ENCODE results near the gene SSTR5. TPM values are rescaled to one million over a fixed set of nuclear protein-coding genes. Genes with fewer than 3 reads are reported as not detected.

SSTR5 gene
- total and polyA plus RNA-seq, 2 donors (not counting 1 experiment from before 2014, with no cell fraction given) = not detected

DNA sequence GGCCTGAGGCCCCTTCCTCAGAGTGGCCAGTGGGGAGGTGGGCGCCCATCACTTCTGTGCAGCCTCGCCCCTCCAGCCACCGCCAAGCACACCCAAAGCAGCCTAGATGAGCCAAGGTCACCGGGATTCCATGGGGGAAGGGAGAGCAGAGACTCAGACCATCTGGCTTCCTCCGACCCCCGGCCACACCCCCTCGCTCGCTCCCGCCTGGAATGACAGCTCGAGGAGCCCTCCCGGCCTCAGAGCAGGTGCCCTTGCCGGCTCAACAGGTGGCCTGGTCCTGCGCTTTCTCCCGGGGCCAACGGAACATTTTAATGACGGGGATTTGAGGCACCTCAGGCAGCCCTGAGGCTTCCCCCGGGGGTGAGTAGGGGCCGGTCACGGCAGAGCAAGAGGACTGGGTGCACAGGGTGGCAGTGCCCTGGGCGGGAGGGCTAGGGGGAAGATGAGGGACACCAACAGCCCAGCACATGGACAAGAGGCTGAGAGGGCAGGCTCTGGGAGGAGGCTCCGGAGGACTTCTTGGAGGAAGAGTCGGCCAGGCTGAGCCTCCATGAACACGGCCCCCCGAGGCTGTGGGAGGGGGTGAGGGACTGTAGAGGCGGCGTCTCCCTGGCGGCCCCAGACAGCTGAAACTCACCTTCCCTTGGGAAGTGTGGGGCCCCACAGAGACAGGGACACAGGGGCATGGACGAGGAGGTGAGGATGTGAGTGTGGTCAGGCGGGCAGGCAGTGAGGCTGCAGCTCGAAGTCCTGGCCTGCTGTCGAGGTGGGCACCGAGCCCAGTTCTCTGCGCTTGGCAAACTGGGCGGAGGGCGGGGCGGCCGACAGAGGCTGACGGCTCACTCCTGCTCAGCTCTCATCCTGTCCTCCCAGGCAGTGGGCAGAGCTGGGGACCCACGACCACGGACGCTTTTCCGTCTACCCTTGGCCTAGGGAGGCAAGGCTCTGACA, 36.0 kb downstream of the SSTR5 start:
- TF ChIP-seq, protein P1, sequence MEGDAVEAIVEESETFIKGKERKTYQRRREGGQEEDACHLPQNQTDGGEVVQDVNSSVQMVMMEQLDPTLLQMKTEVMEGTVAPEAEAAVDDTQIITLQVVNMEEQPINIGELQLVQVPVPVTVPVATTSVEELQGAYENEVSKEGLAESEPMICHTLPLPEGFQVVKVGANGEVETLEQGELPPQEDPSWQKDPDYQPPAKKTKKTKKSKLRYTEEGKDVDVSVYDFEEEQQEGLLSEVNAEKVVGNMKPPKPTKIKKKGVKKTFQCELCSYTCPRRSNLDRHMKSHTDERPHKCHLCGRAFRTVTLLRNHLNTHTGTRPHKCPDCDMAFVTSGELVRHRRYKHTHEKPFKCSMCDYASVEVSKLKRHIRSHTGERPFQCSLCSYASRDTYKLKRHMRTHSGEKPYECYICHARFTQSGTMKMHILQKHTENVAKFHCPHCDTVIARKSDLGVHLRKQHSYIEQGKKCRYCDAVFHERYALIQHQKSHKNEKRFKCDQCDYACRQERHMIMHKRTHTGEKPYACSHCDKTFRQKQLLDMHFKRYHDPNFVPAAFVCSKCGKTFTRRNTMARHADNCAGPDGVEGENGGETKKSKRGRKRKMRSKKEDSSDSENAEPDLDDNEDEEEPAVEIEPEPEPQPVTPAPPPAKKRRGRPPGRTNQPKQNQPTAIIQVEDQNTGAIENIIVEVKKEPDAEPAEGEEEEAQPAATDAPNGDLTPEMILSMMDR (IDR thresholded peaks at IDR 0.05) = no peak
- no peak for TF ChIP-seq EZH2 (IDR thresholded peaks at IDR 0.05; ENCODE audit: borderline replicate concordance, insufficient read depth, low read depth, low read length, poor library complexity, severe bottlenecking)
- Mint-ChIP-seq H3K9me3 (ENCODE audit: insufficient read depth) (no peaks in the 10 kb centered on the region), H3K27me3 (peaks cover 15% of the 10 kb centered on the region), H3K4me3 (no peak overlapping the region), H3K27ac (no peak overlapping the region), H3K4me1 (no peaks in the 10 kb centered on the region)
- no peak for ATAC-seq (ENCODE audit: low read depth)
- H3K27ac ChIP-seq (ENCODE audit: low read length in 2 of 2) = no peak overlapping the region
- no peaks in the 10 kb centered on the region for H3K36me3 ChIP-seq (replicated peaks in 1 of 2; ENCODE audit: control extremely low read depth in 1 of 2, control insufficient read depth in 1 of 2, extremely low read depth in 1 of 2, insufficient read depth in 2 of 2, low read length in 1 of 2)
- no peak overlapping the region for H3K4me3 ChIP-seq (ENCODE audit: control extremely low read depth in 1 of 5, extremely low read depth in 1 of 5, insufficient read depth in 1 of 5, low read depth in 2 of 5, low read length in 4 of 5)
- H3K9ac ChIP-seq (ENCODE audit: low read length) = no peak overlapping the region
- no peak for DNase-seq
- H2AFZ ChIP-seq (ENCODE audit: insufficient read depth, low read depth, low read length, poor library complexity, severe bottlenecking) = no peak overlapping the region
- peaks cover under 1 to 3% of the 10 kb centered on the region in 2 donors for H3K4me1 ChIP-seq (ENCODE audit: control insufficient read depth in 2 of 2, insufficient read depth in 2 of 2, low read length in 2 of 2)
- ChIA-PET CTCF (no interaction called here), POLR2A (interaction anchor here (0.6 kb wide), 1 partner anchor 27 kb away, joined by 8 read pairs; no protein-coding TSS in a partner anchor)
- no peaks in the 10 kb centered on the region for H3K79me2 ChIP-seq (ENCODE audit: control insufficient read depth, insufficient read depth, low read length)
- intact Hi-C loops (cut with micrococcal nuclease) = no loop called here
- peaks cover 0 to 29% (median 2%) of the 10 kb centered on the region in 4 experiments for H3K27me3 ChIP-seq (replicated peaks in 1 of 4; ENCODE audit: control extremely low read depth in 1 of 4, control insufficient read depth in 3 of 4, insufficient read depth in 4 of 4, low read length in 3 of 4)
- WGBS (ENCODE audit: insufficient coverage) = 60% methylated on average over 41 of the region's 42 CpGs
- peaks cover 0 to 5% (median 0%) of the 10 kb centered on the region in 3 donors for H3K9me3 ChIP-seq (ENCODE audit: control extremely low read depth in 1 of 3, control insufficient read depth in 2 of 3, insufficient read depth in 1 of 3, low read length in 2 of 3)
- H4K20me1 ChIP-seq (ENCODE audit: control insufficient read depth, insufficient read depth, low read length, poor library complexity, severe bottlenecking) = no peaks in the 10 kb centered on the region
- no peak overlapping the region for H3K4me2 ChIP-seq (replicated peaks; ENCODE audit: low read depth, low read length, poor library complexity, severe bottlenecking)

DNA sequence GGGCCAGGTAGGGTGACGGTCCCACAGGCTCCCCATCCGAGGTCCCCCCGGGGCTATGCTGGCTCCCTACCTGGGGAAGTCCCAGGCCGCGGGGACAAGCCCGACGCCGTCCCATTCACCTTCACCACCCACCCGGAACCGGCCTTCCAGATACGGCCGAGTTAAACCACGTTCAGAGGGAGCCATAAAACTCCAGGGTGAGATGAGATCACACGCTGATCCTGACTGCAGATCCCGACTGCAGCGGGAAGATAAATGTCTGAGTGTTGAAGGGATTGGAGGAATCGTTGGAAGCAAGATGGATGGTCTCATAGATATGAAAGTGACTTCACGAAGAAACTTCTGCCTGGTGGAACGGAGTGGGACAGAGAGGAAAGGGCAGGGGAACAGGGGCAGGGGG, 37.1 kb downstream of the SSTR5 start:
- Mint-ChIP-seq H3K4me1 (no peaks in the 10 kb centered on the region), H3K27ac (no peak overlapping the region), H3K27me3 (peaks cover 11% of the 10 kb centered on the region), H3K4me3 (no peak overlapping the region), H3K9me3 (ENCODE audit: insufficient read depth) (no peaks in the 10 kb centered on the region)
- ATAC-seq (ENCODE audit: low read depth) = no peak
- Histone ChIP-seq H4K20me1 (ENCODE audit: control insufficient read depth, insufficient read depth, low read length, poor library complexity, severe bottlenecking) (no peaks in the 10 kb centered on the region), H2AFZ (ENCODE audit: insufficient read depth, low read depth, low read length, poor library complexity, severe bottlenecking) (no peak overlapping the region), H3K9me3 (ENCODE audit: control extremely low read depth in 1 of 3, control insufficient read depth in 2 of 3, insufficient read depth in 1 of 3, low read length in 2 of 3) (peaks cover 0 to 5% (median 0%) of the 10 kb centered on the region in 3 donors), H3K27me3 (replicated peaks in 1 of 4; ENCODE audit: control extremely low read depth in 1 of 4, control insufficient read depth in 3 of 4, insufficient read depth in 4 of 4, low read length in 3 of 4) (peaks cover 0 to 18% (median 0%) of the 10 kb centered on the region in 4 experiments), H3K4me1 (ENCODE audit: control insufficient read depth in 2 of 2, insufficient read depth in 2 of 2, low read length in 2 of 2) (peaks cover 0 to 3% of the 10 kb centered on the region in 2 donors), H3K36me3 (replicated peaks in 1 of 2; ENCODE audit: control extremely low read depth in 1 of 2, control insufficient read depth in 1 of 2, extremely low read depth in 1 of 2, insufficient read depth in 2 of 2, low read length in 1 of 2) (no peaks in the 10 kb centered on the region), H3K4me3 (ENCODE audit: control extremely low read depth in 1 of 5, extremely low read depth in 1 of 5, insufficient read depth in 1 of 5, low read depth in 2 of 5, low read length in 4 of 5) (no peak overlapping the region), H3K4me2 (replicated peaks; ENCODE audit: low read depth, low read length, poor library complexity, severe bottlenecking) (no peak overlapping the region), H3K27ac (ENCODE audit: low read length in 2 of 2) (no peak overlapping the region), H3K79me2 (ENCODE audit: control insufficient read depth, insufficient read depth, low read length) (no peaks in the 10 kb centered on the region), H3K9ac (ENCODE audit: low read length) (no peak overlapping the region)
- 32% methylated on average over 12 of the region's 19 CpGs for WGBS (ENCODE audit: insufficient coverage)
- ChIA-PET CTCF (no interaction called here), POLR2A (no interaction called here)
- DNase-seq = no peak
- TF ChIP-seq, protein P1 (IDR thresholded peaks at IDR 0.05) = no peak
- TF ChIP-seq EZH2 (IDR thresholded peaks at IDR 0.05; ENCODE audit: borderline replicate concordance, insufficient read depth, low read depth, low read length, poor library complexity, severe bottlenecking) = no peak
- intact Hi-C loops (cut with micrococcal nuclease) = no loop called here

Measured in B cell (primary cell).